HEK293 (cell line): Measurements from ENCODE around the gene EEF1AKMT4.

ENCODE experiments used
- GLIS1 ChIP-seq: fragments of 450-650 bp; formaldehyde crosslinking; IDR thresholded peaks from 2 replicates; pipeline ENCODE4 v1.5.1; 2016; ENCODE audit warnings: missing biosample characterization, missing genetic modification characterization
- GLIS2 ChIP-seq: fragments of 450-650 bp; formaldehyde crosslinking; IDR thresholded peaks from 2 replicates; pipeline ENCODE4 v1.5.1; 2016; ENCODE audit warnings: missing biosample characterization, missing genetic modification characterization
- KLF9 ChIP-seq: fragments of 450-650 bp; formaldehyde crosslinking; IDR thresholded peaks from 2 replicates; pipeline ENCODE4 v1.5.1; 2016; ENCODE audit warnings: missing biosample characterization, missing genetic modification characterization, low read depth
- PRDM10 ChIP-seq: fragments of 450-650 bp; formaldehyde crosslinking; IDR thresholded peaks from 2 replicates; pipeline ENCODE4 v1.5.1; 2016; ENCODE audit warnings: missing biosample characterization, missing genetic modification characterization
- ZBTB10 ChIP-seq: fragments of 450-650 bp; formaldehyde crosslinking; IDR thresholded peaks from 2 replicates; pipeline ENCODE4 v1.5.1; 2016; ENCODE audit warnings: missing biosample characterization, missing genetic modification characterization
- ZBTB20 ChIP-seq: fragments of 450-650 bp; formaldehyde crosslinking; IDR thresholded peaks from 2 replicates; pipeline ENCODE4 v1.5.1; 2016; ENCODE audit warnings: missing biosample characterization, missing genetic modification characterization
- ZBTB21 ChIP-seq: fragments of 450-650 bp; formaldehyde crosslinking; IDR thresholded peaks from 2 replicates; pipeline ENCODE4 v1.5.1; 2017; ENCODE audit warnings: missing biosample characterization, missing genetic modification characterization
- ZBTB48 ChIP-seq: fragments of 450-650 bp; formaldehyde crosslinking; IDR thresholded peaks from 2 replicates; pipeline ENCODE4 v1.5.1; 2016; ENCODE audit warnings: missing biosample characterization, missing genetic modification characterization
- ZBTB8A ChIP-seq: fragments of 450-650 bp; formaldehyde crosslinking; IDR thresholded peaks from 2 replicates; pipeline ENCODE4 v1.5.1; 2016; ENCODE audit warnings: missing biosample characterization, missing genetic modification characterization
- ZEB2 ChIP-seq: fragments of 450-650 bp; formaldehyde crosslinking; IDR thresholded peaks from 2 replicates; pipeline ENCODE4 v1.5.1; 2016; ENCODE audit warnings: missing biosample characterization, missing genetic modification characterization
- ZFP37 ChIP-seq: fragments of 450-650 bp; formaldehyde crosslinking; IDR thresholded peaks from 2 replicates; pipeline ENCODE4 v1.5.1; 2016; ENCODE audit warnings: missing biosample characterization, missing genetic modification characterization
- ZFP41 ChIP-seq: fragments of 450-650 bp; formaldehyde crosslinking; IDR thresholded peaks from 2 replicates; pipeline ENCODE4 v1.5.1; 2016; ENCODE audit warnings: missing biosample characterization, missing genetic modification characterization, borderline replicate concordance
- ZNF23 ChIP-seq: fragments of 450-650 bp; formaldehyde crosslinking; IDR thresholded peaks from 2 replicates; pipeline ENCODE4 v1.5.1; 2016; ENCODE audit warnings: missing biosample characterization, missing genetic modification characterization, borderline replicate concordance
- ZNF311 ChIP-seq: fragments of 450-650 bp; formaldehyde crosslinking; IDR thresholded peaks from 2 replicates; pipeline ENCODE4 v1.5.1; 2017; ENCODE audit warnings: missing biosample characterization, missing genetic modification characterization, borderline replicate concordance
- ZNF335 ChIP-seq: fragments of 450-650 bp; formaldehyde crosslinking; conservative IDR thresholded peaks from 2 replicates; pipeline ENCODE4 v1.5.1; 2016; ENCODE audit warnings: missing biosample characterization, missing genetic modification characterization
- ZNF341 ChIP-seq: fragments of 450-650 bp; formaldehyde crosslinking; IDR thresholded peaks from 2 replicates; pipeline ENCODE4; 2016; ENCODE audit warnings: low read depth, missing biosample characterization, missing genetic modification characterization
- ZNF391 ChIP-seq: fragments of 450-650 bp; formaldehyde crosslinking; IDR thresholded peaks from 2 replicates; pipeline ENCODE4 v1.5.1; 2016; ENCODE audit warnings: low read depth, missing biosample characterization, missing genetic modification characterization, borderline replicate concordance
- ZNF398 ChIP-seq: fragments of 450-650 bp; formaldehyde crosslinking; IDR thresholded peaks from 2 replicates; pipeline ENCODE4 v1.5.1; 2017; ENCODE audit warnings: missing biosample characterization, missing genetic modification characterization
- ZNF404 ChIP-seq: fragments of 450-650 bp; formaldehyde crosslinking; IDR thresholded peaks from 2 replicates; pipeline ENCODE4 v1.5.1; 2017; ENCODE audit warnings: missing biosample characterization, missing genetic modification characterization
- ZNF423 ChIP-seq: fragments of 450-650 bp; formaldehyde crosslinking; IDR thresholded peaks from 2 replicates; pipeline ENCODE4 v1.5.1; 2016; ENCODE audit warnings: missing biosample characterization, missing genetic modification characterization
- ZNF501 ChIP-seq: fragments of 450-650 bp; formaldehyde crosslinking; IDR thresholded peaks from 2 replicates; pipeline ENCODE4 v1.5.1; 2016; ENCODE audit warnings: missing biosample characterization, missing genetic modification characterization
- ZNF600 ChIP-seq: fragments of 450-650 bp; formaldehyde crosslinking; IDR thresholded peaks from 2 replicates; pipeline ENCODE4 v1.5.1; 2016; ENCODE audit warnings: missing biosample characterization, missing genetic modification characterization
- ZNF626 ChIP-seq: fragments of 450-650 bp; sonication (Bioruptor Pico); formaldehyde crosslinking; IDR thresholded peaks from 2 replicates; pipeline ENCODE4 v1.5.1; 2018; ENCODE audit warnings: missing biosample characterization, missing genetic modification characterization, inconsistent platforms
- ZNF777 ChIP-seq: fragments of 450-650 bp; formaldehyde crosslinking; IDR thresholded peaks from 2 replicates; pipeline ENCODE4 v1.5.1; 2017; ENCODE audit warnings: missing biosample characterization, missing genetic modification characterization, borderline replicate concordance
- ZSCAN30 ChIP-seq: fragments of 450-650 bp; IDR thresholded peaks from 2 replicates; pipeline ENCODE4 v1.5.1; 2018; ENCODE audit warnings: missing biosample characterization, mild to moderate bottlenecking, missing genetic modification characterization, moderate library complexity
- ZXDB ChIP-seq: fragments of 450-650 bp; formaldehyde crosslinking; IDR thresholded peaks from 2 replicates; pipeline ENCODE4 v1.5.1; 2016; ENCODE audit warnings: missing biosample characterization, missing genetic modification characterization
- TF ChIP-seq, protein P1 (sequence below): fragments of 450-650 bp; formaldehyde crosslinking; IDR thresholded peaks from 2 replicates; pipeline ENCODE4 v1.5.1; 2016; ENCODE audit warnings: missing biosample characterization, missing genetic modification characterization
- TF ChIP-seq, protein P2 (sequence below): fragments of 450-650 bp; formaldehyde crosslinking; IDR thresholded peaks from 2 replicates; pipeline ENCODE4 v1.5.1; 2016; ENCODE audit warnings: missing biosample characterization, missing genetic modification characterization

EEF1AKMT4 gene

DNA sequence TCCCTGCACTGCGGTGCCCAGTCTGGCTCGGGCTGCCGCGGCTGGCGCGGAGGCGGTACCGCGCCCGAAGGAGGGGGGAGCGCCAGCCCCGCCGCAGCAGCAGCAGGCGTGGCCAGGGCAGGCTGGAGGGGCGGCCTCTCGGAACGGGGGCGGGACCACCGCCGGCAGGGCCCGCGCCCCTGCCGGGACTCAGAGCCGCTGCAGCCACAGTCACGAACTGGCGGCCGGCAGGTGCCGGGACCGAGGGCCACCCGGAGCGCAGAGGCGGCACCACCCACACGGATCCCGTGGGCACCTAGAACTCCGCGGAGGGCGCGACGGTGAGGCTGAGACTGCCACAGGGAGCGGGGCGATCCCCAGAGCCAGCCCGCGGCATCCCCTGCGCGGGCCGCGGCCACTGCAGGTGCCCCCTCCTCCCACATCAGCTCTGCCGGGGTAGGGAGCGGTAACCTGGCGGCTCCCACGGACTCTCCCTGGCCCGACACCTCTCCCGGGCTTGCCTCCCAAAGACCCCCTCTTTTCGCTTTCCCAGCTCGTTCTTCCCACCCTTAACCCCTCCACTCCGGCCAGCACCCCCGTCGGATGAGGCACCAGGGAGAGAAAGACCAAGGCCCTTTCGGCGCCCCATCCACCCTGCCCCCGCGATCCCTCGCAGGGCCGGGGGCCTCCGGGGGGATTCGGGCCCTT, 19.9 kb upstream of the EEF1AKMT4 start, which contains the start of gene VWA5B2 (continued):
- TF ChIP-seq, protein P1, sequence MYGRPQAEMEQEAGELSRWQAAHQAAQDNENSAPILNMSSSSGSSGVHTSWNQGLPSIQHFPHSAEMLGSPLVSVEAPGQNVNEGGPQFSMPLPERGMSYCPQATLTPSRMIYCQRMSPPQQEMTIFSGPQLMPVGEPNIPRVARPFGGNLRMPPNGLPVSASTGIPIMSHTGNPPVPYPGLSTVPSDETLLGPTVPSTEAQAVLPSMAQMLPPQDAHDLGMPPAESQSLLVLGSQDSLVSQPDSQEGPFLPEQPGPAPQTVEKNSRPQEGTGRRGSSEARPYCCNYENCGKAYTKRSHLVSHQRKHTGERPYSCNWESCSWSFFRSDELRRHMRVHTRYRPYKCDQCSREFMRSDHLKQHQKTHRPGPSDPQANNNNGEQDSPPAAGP (tag by site-specific recombination): 0 out of 2 replicates have a peak, but pooled peaks have one; percentile 38
- TF ChIP-seq ZBTB10 (peak; percentile 47; the same call in 1 of the 2 replicates), ZNF501 (tag by site-specific recombination) (peak; percentile 56; the same call in 1 of the 2 replicates), GLIS1 (peak; percentile 88), ZNF404 (tag by site-specific recombination) (no peak), ZNF23 (tag by site-specific recombination) (no peak), PRDM10 (tag by site-specific recombination) (peak; percentile 59; the same call in 1 of the 2 replicates), ZNF423 (tag by site-specific recombination) (peak; percentile 88), ZSCAN30 (tag by site-specific recombination) (peak; percentile 60; the same call in 1 of the 2 replicates), ZBTB20 (tag by site-specific recombination) (peak; percentile 45; the same call in 1 of the 2 replicates), ZNF311 (tag by site-specific recombination) (no peak), ZNF398 (peak; percentile 44), ZNF626 (tag by site-specific recombination) (no peak), ZBTB48 (tag by site-specific recombination) (no peak), ZNF600 (peak; percentile 79), ZFP37 (tag by site-specific recombination) (peak; percentile 48; the same call in 1 of the 2 replicates), ZBTB21 (no peak), ZEB2 (tag by site-specific recombination) (peak; percentile 64), KLF9 (tag by site-specific recombination) (peak; percentile 55; the same call in 1 of the 2 replicates), ZNF335 (tag by site-specific recombination) (peak; percentile 89), ZFP41 (no peak), ZXDB (tag by site-specific recombination) (0 out of 2 replicates have a peak, but pooled peaks have one; percentile 53), ZBTB8A (tag by site-specific recombination) (peak; percentile 62), ZNF777 (peak; percentile 64; the same call in 1 of the 2 replicates), ZNF341 (tag by site-specific recombination) (0 out of 2 replicates have a peak, but pooled peaks have one; percentile 24), ZNF391 (tag by site-specific recombination) (no peak), GLIS2 (tag by site-specific recombination) (peak; percentile 90)
- TF ChIP-seq, protein P2, sequence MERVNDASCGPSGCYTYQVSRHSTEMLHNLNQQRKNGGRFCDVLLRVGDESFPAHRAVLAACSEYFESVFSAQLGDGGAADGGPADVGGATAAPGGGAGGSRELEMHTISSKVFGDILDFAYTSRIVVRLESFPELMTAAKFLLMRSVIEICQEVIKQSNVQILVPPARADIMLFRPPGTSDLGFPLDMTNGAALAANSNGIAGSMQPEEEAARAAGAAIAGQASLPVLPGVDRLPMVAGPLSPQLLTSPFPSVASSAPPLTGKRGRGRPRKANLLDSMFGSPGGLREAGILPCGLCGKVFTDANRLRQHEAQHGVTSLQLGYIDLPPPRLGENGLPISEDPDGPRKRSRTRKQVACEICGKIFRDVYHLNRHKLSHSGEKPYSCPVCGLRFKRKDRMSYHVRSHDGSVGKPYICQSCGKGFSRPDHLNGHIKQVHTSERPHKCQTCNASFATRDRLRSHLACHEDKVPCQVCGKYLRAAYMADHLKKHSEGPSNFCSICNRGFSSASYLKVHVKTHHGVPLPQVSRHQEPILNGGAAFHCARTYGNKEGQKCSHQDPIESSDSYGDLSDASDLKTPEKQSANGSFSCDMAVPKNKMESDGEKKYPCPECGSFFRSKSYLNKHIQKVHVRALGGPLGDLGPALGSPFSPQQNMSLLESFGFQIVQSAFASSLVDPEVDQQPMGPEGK (tag by site-specific recombination): peak; percentile 71
